WTC11 (cell line): ENCODE measurements around the gene PROSER3. TPM values are rescaled to one million over a fixed set of nuclear protein-coding genes. Genes with fewer than 3 reads are reported as not detected.
A peak's percentile ranks its signal among the peaks of the same experiment; 100 is the strongest.

Experiments used
- ATAC-seq: fragments of 200-7000 bp; cut with Tn5 transposase; 2 replicates; pipeline ENCODE4 v1.10.0; 2021; ENCODE audit warnings: mild to moderate bottlenecking, moderate library complexity
- CTCF ChIA-PET: fragments of 300-600 bp; sonication (Branson Sonifier 250); formaldehyde crosslinking; loops from one replicate; lab custom pipeline; 2021; ENCODE audit warnings: antibody characterized with exemption; lab: Charles Lee
- POLR2A ChIA-PET: fragments of 350-600 bp; sonication (Branson Sonifier 250); formaldehyde crosslinking; loops from one replicate; lab custom pipeline; 2021; ENCODE audit warnings: antibody characterized with exemption; lab: Charles Lee
- DNase-seq: peaks from one replicate; pipeline ENCODE4 v3.0.0; 2021; ENCODE audit warnings: low spot score
- H3K27ac Mint-ChIP-seq: 2 replicates; pipeline ENCODE4 v1.8.0; 2021; ENCODE audit warnings: mixed read lengths
- H3K27me3 Mint-ChIP-seq: 2 replicates; pipeline ENCODE4 v1.8.0; 2021; ENCODE audit warnings: low read depth, mild to moderate bottlenecking, moderate library complexity, mixed read lengths
- H3K36me3 Mint-ChIP-seq: 2 replicates; pipeline ENCODE4 v1.8.0; 2021; ENCODE audit warnings: mixed read lengths
- H3K4me1 Mint-ChIP-seq: 2 replicates; pipeline ENCODE4 v1.8.0; 2022; ENCODE audit warnings: mixed read lengths
- H3K4me3 Mint-ChIP-seq: 2 replicates; pipeline ENCODE4 v1.8.0; 2021; ENCODE audit warnings: mild to moderate bottlenecking, moderate library complexity, mixed read lengths
- H3K9me3 Mint-ChIP-seq: 2 replicates; pipeline ENCODE4 v1.8.0; 2021; ENCODE audit warnings: mixed read lengths
- ESRRA ChIP-seq: sonication (generic); formaldehyde crosslinking; IDR thresholded peaks from 2 replicates; pipeline ENCODE4 v1.8.1; 2022; ENCODE audit warnings: mild to moderate bottlenecking, missing genetic modification reagents, borderline replicate concordance
- ETV6 ChIP-seq: sonication (generic); formaldehyde crosslinking; IDR thresholded peaks from 2 replicates; pipeline ENCODE4 v1.8.1; 2022; ENCODE audit warnings: mild to moderate bottlenecking, missing genetic modification reagents
- NFE2L1 ChIP-seq: sonication (generic); formaldehyde crosslinking; IDR thresholded peaks from 2 replicates; pipeline ENCODE4 v1.8.1; 2023; ENCODE audit warnings: missing genetic modification reagents
- ZNF219 ChIP-seq: sonication (generic); formaldehyde crosslinking; IDR thresholded peaks from 2 replicates; pipeline ENCODE4 v1.8.0; 2023; ENCODE audit warnings: missing genetic modification reagents, mild to moderate bottlenecking, borderline replicate concordance
- ZNF423 ChIP-seq: fragments of 250-450 bp; sonication (Bioruptor Pico); IDR thresholded peaks from 2 replicates; pipeline ENCODE4 v2.1.2; 2022; ENCODE audit warnings: mild to moderate bottlenecking, moderate library complexity
- total RNA-seq: library from RNA; stranded (reverse); gene quantifications from 3 replicates; pipeline ENCODE4 v1.2.3, GENCODE V29; 2021
- TF ChIP-seq, protein P1 (sequence below): fragments of 250-450 bp; sonication (Bioruptor Pico); IDR thresholded peaks from 2 replicates; pipeline ENCODE4 v1.9.0; 2021; ENCODE audit warnings: mild to moderate bottlenecking
- TF ChIP-seq, protein P2 (sequence below): sonication (generic); formaldehyde crosslinking; IDR thresholded peaks from 2 replicates; pipeline ENCODE4 v1.8.1; 2023; ENCODE audit warnings: mild to moderate bottlenecking, missing genetic modification reagents, moderate library complexity
- TF ChIP-seq, protein P3 (sequence below): sonication (generic); formaldehyde crosslinking; IDR thresholded peaks from 2 replicates; pipeline ENCODE4 v1.8.0; 2023; ENCODE audit warnings: missing genetic modification reagents, mild to moderate bottlenecking, borderline replicate concordance
- TF ChIP-seq, protein P4 (sequence below): fragments of 250-450 bp; sonication (Bioruptor Pico); IDR thresholded peaks from 2 replicates; pipeline ENCODE4 v1.9.0; 2021; ENCODE audit warnings: mild to moderate bottlenecking
- TF ChIP-seq, protein P5 (sequence below): sonication (generic); formaldehyde crosslinking; IDR thresholded peaks from 2 replicates; pipeline ENCODE4 v1.8.1; 2023; ENCODE audit warnings: mild to moderate bottlenecking, missing genetic modification reagents, borderline replicate concordance
- TF ChIP-seq, protein P6 (sequence below): fragments of 250-450 bp; sonication (Bioruptor Pico); IDR thresholded peaks from 2 replicates; pipeline ENCODE4 v1.8.0; 2021; ENCODE audit warnings: mild to moderate bottlenecking

The PROSER3 gene
- total RNA-seq, 1 experiment from 2014 or later: 32.9 TPM

DNA sequence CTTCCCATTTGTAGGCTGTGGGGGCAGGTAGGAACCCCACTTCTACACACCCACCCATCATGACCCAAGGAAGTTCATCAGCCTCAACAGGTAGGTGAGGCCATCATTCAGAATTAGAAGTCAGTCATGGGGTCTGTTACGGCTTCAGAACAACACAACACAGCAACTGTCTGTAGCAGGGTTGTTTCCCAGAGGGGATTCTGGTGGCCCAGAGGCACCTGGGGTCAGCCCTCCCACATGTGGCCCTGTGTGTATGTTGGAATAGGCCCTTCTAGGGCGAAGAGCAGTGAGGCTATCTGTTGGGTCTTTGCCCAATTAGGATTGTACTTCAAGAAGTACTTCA, 19.1 kb upstream of the PROSER3 start (continued):
- TF ChIP-seq, protein P1, sequence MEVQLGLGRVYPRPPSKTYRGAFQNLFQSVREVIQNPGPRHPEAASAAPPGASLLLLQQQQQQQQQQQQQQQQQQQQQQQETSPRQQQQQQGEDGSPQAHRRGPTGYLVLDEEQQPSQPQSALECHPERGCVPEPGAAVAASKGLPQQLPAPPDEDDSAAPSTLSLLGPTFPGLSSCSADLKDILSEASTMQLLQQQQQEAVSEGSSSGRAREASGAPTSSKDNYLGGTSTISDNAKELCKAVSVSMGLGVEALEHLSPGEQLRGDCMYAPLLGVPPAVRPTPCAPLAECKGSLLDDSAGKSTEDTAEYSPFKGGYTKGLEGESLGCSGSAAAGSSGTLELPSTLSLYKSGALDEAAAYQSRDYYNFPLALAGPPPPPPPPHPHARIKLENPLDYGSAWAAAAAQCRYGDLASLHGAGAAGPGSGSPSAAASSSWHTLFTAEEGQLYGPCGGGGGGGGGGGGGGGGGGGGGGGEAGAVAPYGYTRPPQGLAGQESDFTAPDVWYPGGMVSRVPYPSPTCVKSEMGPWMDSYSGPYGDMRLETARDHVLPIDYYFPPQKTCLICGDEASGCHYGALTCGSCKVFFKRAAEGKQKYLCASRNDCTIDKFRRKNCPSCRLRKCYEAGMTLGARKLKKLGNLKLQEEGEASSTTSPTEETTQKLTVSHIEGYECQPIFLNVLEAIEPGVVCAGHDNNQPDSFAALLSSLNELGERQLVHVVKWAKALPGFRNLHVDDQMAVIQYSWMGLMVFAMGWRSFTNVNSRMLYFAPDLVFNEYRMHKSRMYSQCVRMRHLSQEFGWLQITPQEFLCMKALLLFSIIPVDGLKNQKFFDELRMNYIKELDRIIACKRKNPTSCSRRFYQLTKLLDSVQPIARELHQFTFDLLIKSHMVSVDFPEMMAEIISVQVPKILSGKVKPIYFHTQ: no peak
- TF ChIP-seq, all 79 proteins: peak for 0

DNA sequence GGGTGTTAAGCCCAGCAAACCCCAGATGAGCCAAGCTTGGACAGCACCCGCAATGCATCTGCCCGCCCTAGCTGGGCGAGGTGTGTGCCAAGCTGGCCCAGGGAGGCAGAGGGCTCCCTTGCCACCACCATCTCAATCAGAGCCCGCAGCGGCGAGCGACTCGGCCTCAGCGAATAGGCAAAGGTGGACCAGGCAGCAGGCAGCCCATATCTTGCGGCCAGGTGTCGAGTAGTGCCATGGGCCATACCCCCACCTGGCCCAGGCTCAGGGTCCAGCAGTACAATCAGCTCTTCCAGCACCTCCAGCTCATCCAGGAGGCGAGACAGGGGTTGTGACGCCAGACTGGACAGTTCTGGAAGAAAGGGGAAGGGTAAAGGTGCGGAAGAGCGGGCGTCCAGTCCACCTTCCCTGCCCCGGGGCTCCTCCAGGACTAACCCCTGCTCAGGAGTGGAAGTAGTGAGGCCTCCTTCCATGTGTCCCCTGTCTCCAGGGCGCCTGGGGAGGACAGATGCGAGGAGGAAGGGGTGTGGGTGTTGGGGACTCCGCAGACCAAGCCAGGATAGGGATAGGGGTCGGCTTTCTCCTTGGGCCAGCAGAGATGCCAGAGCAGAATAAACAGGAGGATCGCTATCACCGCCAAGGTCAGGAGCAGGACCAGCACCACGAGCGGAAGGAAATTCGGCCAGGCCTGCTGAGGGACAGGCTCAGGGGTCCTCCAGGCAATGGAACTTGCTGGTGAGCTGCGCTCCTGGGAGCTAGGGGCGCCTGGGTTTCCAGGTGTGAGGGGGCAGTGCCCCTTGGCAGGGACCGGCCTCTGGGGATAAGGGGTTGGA, 18.5 kb upstream of the PROSER3 start:
- ATAC-seq (no peak), DNase-seq (no peak)
- POLR2A ChIA-PET: interaction anchor here (0.8 to 1.3 kb wide), 8 partner anchors 9 to 269 kb away, joined by 3 to 10 read pairs (median 3); partner anchors contain the start of gene SYNE4
- H3K4me3 Mint-ChIP-seq: peak overlapping the region; percentile 81
- no peak for TF ChIP-seq NFE2L1 (CRISPR knock-in tag)
- TF ChIP-seq, protein P2, sequence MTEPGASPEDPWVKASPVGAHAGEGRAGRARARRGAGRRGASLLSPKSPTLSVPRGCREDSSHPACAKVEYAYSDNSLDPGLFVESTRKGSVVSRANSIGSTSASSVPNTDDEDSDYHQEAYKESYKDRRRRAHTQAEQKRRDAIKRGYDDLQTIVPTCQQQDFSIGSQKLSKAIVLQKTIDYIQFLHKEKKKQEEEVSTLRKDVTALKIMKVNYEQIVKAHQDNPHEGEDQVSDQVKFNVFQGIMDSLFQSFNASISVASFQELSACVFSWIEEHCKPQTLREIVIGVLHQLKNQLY (CRISPR knock-in tag): 0 out of 2 replicates have a peak, but pooled peaks have one; percentile 27
- CTCF ChIA-PET: interaction anchor here (0.7 to 1.6 kb wide), 11 partner anchors 9 to 192 kb away, joined by 3 to 25 read pairs (median 6); partner anchors contain the start of gene LIN37
- H3K36me3 Mint-ChIP-seq: peaks cover 26% of the 10 kb centered on the region
- H3K27ac Mint-ChIP-seq: no peak overlapping the region; the same call in 1 of the 2 replicates
- no peaks in the 10 kb centered on the region for H3K9me3 Mint-ChIP-seq
- no peaks in the 10 kb centered on the region for H3K27me3 Mint-ChIP-seq
- H3K4me1 Mint-ChIP-seq: peaks cover 10% of the 10 kb centered on the region

DNA sequence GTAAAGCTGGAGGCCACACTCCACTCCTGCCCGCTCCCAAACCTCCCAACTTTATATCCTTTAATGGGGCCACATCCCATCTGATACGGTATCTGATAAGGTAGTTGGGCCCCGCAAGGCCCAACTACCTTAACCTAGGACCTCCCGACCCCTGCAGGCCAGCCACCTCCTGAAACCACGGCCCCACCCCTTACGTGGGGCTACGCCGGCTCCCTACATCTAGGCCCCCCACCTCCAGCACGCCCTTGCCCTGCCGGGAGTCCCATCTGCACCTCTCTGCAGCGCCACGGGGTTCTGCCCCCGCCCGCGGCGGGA, 17.9 kb upstream of the PROSER3 start:
- ATAC-seq (no peak), DNase-seq (no peak)
- CTCF ChIA-PET: interaction anchor here (0.9 to 1.6 kb wide), 17 partner anchors 8 to 230 kb away, joined by 3 to 25 read pairs (median 5); partner anchors contain the start of gene LIN37
- TF ChIP-seq ETV6 (0 out of 2 replicates have a peak, but pooled peaks have one; percentile 56), ZNF423 (CRISPR knock-in tag) (peak; percentile 48), ZNF219 (CRISPR knock-in tag) (no peak), ESRRA (no peak)
- TF ChIP-seq, protein P3, sequence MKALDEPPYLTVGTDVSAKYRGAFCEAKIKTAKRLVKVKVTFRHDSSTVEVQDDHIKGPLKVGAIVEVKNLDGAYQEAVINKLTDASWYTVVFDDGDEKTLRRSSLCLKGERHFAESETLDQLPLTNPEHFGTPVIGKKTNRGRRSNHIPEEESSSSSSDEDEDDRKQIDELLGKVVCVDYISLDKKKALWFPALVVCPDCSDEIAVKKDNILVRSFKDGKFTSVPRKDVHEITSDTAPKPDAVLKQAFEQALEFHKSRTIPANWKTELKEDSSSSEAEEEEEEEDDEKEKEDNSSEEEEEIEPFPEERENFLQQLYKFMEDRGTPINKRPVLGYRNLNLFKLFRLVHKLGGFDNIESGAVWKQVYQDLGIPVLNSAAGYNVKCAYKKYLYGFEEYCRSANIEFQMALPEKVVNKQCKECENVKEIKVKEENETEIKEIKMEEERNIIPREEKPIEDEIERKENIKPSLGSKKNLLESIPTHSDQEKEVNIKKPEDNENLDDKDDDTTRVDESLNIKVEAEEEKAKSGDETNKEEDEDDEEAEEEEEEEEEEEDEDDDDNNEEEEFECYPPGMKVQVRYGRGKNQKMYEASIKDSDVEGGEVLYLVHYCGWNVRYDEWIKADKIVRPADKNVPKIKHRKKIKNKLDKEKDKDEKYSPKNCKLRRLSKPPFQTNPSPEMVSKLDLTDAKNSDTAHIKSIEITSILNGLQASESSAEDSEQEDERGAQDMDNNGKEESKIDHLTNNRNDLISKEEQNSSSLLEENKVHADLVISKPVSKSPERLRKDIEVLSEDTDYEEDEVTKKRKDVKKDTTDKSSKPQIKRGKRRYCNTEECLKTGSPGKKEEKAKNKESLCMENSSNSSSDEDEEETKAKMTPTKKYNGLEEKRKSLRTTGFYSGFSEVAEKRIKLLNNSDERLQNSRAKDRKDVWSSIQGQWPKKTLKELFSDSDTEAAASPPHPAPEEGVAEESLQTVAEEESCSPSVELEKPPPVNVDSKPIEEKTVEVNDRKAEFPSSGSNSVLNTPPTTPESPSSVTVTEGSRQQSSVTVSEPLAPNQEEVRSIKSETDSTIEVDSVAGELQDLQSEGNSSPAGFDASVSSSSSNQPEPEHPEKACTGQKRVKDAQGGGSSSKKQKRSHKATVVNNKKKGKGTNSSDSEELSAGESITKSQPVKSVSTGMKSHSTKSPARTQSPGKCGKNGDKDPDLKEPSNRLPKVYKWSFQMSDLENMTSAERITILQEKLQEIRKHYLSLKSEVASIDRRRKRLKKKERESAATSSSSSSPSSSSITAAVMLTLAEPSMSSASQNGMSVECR (CRISPR knock-in tag): 0 out of 2 replicates have a peak, but pooled peaks have one; percentile 50
- TF ChIP-seq, protein P4, sequence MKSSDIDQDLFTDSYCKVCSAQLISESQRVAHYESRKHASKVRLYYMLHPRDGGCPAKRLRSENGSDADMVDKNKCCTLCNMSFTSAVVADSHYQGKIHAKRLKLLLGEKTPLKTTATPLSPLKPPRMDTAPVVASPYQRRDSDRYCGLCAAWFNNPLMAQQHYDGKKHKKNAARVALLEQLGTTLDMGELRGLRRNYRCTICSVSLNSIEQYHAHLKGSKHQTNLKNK (CRISPR knock-in tag): no peak
- TF ChIP-seq, protein P5, sequence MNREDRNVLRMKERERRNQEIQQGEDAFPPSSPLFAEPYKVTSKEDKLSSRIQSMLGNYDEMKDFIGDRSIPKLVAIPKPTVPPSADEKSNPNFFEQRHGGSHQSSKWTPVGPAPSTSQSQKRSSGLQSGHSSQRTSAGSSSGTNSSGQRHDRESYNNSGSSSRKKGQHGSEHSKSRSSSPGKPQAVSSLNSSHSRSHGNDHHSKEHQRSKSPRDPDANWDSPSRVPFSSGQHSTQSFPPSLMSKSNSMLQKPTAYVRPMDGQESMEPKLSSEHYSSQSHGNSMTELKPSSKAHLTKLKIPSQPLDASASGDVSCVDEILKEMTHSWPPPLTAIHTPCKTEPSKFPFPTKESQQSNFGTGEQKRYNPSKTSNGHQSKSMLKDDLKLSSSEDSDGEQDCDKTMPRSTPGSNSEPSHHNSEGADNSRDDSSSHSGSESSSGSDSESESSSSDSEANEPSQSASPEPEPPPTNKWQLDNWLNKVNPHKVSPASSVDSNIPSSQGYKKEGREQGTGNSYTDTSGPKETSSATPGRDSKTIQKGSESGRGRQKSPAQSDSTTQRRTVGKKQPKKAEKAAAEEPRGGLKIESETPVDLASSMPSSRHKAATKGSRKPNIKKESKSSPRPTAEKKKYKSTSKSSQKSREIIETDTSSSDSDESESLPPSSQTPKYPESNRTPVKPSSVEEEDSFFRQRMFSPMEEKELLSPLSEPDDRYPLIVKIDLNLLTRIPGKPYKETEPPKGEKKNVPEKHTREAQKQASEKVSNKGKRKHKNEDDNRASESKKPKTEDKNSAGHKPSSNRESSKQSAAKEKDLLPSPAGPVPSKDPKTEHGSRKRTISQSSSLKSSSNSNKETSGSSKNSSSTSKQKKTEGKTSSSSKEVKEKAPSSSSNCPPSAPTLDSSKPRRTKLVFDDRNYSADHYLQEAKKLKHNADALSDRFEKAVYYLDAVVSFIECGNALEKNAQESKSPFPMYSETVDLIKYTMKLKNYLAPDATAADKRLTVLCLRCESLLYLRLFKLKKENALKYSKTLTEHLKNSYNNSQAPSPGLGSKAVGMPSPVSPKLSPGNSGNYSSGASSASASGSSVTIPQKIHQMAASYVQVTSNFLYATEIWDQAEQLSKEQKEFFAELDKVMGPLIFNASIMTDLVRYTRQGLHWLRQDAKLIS (CRISPR knock-in tag): no peak
- TF ChIP-seq, protein P6, sequence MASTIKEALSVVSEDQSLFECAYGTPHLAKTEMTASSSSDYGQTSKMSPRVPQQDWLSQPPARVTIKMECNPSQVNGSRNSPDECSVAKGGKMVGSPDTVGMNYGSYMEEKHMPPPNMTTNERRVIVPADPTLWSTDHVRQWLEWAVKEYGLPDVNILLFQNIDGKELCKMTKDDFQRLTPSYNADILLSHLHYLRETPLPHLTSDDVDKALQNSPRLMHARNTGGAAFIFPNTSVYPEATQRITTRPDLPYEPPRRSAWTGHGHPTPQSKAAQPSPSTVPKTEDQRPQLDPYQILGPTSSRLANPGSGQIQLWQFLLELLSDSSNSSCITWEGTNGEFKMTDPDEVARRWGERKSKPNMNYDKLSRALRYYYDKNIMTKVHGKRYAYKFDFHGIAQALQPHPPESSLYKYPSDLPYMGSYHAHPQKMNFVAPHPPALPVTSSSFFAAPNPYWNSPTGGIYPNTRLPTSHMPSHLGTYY: no peak
- Mint-ChIP-seq H3K4me3 (peak overlapping the region; percentile 81), H3K4me1 (peaks cover 11% of the 10 kb centered on the region), H3K36me3 (peaks cover 21% of the 10 kb centered on the region), H3K9me3 (no peaks in the 10 kb centered on the region), H3K27ac (no peak overlapping the region), H3K27me3 (no peaks in the 10 kb centered on the region)
- POLR2A ChIA-PET: interaction anchor here (0.9 to 1.3 kb wide), 12 partner anchors 9 to 268 kb away, joined by 3 to 13 read pairs (median 4); partner anchors contain the start of genes HSPB6, PROSER3 and SYNE4
